Uterus (tissue), 4 donors: ENCODE measurements around the gene COL23A1. TPM values are rescaled to one million over a fixed set of nuclear protein-coding genes. Genes with fewer than 3 reads are reported as not detected.
"Not testable (repeated sequence)": the region's sequence is repeated elsewhere in the genome, so short reads cannot be mapped to it uniquely, and the experiment has no call there.

Source experiments
- DNase-seq, 2 donors: peaks; one replicate each; pipeline ENCODE4 v3.0.0-alpha.2; 2019 to 2020
- H3K27ac ChIP-seq, 2 donors: fragments of 200-600 bp; sonication (generic); 1 replicate in 1 of 2; 2 replicates in 1 of 2; pipeline ENCODE4 v1.5.1; 2016 to 2018
- H3K27me3 ChIP-seq, 2 donors: fragments of 200-600 bp; sonication (generic); one replicate each; pipeline ENCODE4 v1.5.1; 2018 to 2019; ENCODE audit warnings: control low read depth in 1 of 2
- H3K36me3 ChIP-seq, 2 donors: fragments of 200-600 bp; sonication (generic); one replicate each; pipeline ENCODE4 v1.5.1; 2019; ENCODE audit warnings: control low read depth in 1 of 2
- H3K4me1 ChIP-seq, 2 donors: fragments of 200-600 bp; sonication (generic); one replicate each; pipeline ENCODE4 v1.5.1; 2018 to 2019; ENCODE audit warnings: control low read depth in 1 of 2
- H3K4me3 ChIP-seq, 2 donors: fragments of 200-600 bp; sonication (generic); 1 replicate in 1 of 2; 2 replicates in 1 of 2; pipeline ENCODE4 v1.5.1; 2018 to 2019; ENCODE audit warnings: mild to moderate bottlenecking in 1 of 2
- H3K9me3 ChIP-seq, 2 donors: fragments of 200-600 bp; sonication (generic); one replicate each; pipeline ENCODE4 v1.5.1; 2019; ENCODE audit warnings: control low read depth in 1 of 2
- CTCF ChIP-seq, 4 experiments: fragments of 200-600 bp in 2 of 4; fragments of 450-650 bp in 2 of 4; sonication (generic) in 2 of 4; IDR thresholded peaks; one replicate each; pipeline ENCODE4 v1.5.1; 2016 to 2019; ENCODE audit warnings: antibody characterized with exemption in 4 of 4, mild to moderate bottlenecking in 2 of 4, moderate library complexity in 1 of 4
- POLR2A ChIP-seq, 2 donors: fragments of 450-650 bp; IDR thresholded peaks; one replicate each; pipeline ENCODE4 v1.6.1; 2016; ENCODE audit warnings: antibody characterized with exemption in 2 of 2, mild to moderate bottlenecking in 1 of 2, moderate library complexity in 1 of 2
- intact Hi-C: fragments of 100-400 bp; cut with DNase I; formaldehyde crosslinking; loops from one replicate; pipeline ENCODE4 v1.15.1; 2023; ENCODE audit warnings: low total_unique reads
- total RNA-seq, 4 donors: library from RNA; depleted of rRNA in 3 of 4; stranded (reverse); fragments of >200 nt in 3 of 4; gene quantifications; one replicate each; pipeline versions ENCODE4 v1.1.0 to v1.2.4, GENCODE V29; 2014 to 2023
- donor health status: DM: yes; HTN: yes; CAD: no.

The COL23A1 gene
- total RNA-seq, 4 donors from 2014 or later, result 0.85 to 7.6 (median 2.0) TPM; not detected in 1

DNA sequence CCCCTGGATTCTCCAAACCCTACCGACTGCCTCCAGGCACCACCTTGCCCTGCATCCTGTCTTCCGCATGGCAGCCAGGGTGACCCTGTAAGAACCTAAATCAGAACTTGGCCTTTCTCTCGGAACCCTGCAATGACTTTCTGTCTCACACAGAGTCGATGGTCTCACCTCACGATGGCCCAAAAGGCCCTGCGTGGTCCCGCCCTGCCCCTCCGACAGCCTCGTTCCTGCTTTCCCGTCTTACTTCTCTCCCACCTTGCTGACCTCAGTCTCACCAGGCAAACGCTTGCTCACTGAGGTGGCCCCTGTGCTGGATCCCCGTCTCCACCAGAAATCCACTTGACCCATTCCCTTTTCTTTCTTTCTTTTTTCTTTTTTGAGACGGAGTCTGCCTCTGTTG, 214.8 kb downstream of the COL23A1 start:
- Histone ChIP-seq H3K4me3 (no peak overlapping the region), H3K27ac (no peak overlapping the region), H3K27me3 (no peaks in the 10 kb centered on the region), H3K9me3 (no peaks in the 10 kb centered on the region), H3K36me3 (no peaks in the 10 kb centered on the region), H3K4me1 (no peaks in the 10 kb centered on the region)
- intact Hi-C loops, result no loop called here
- TF ChIP-seq CTCF (IDR thresholded peaks at IDR 0.05) (no peak), POLR2A (IDR thresholded peaks at IDR 0.05) (no peak)
- DNase-seq, result no peak

DNA sequence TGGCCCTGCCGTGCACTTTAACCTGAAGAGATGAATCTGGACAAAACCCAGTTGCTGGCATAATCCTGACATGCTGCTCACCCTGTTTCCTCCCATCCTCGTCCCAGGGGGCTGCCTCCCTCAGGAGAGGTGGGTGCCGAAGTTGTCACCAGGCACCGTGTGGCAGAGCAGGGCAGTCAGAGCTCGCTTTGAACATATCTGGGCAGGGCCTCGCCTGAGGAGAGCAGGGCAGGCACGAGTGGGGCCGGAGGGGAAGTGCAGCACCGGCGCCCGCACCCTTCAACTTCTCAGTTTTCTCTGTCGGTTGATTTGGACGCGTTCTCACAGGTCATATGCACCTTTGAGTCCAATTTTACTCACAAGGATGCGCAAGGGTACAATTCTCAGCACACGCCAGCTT, 216.5 kb downstream of the COL23A1 start:
- intact Hi-C loops, result no loop called here
- H3K36me3 ChIP-seq, result no peaks in the 10 kb centered on the region
- no peaks in the 10 kb centered on the region for H3K4me1 ChIP-seq
- H3K4me3 ChIP-seq, result no peak overlapping the region
- TF ChIP-seq POLR2A (IDR thresholded peaks at IDR 0.05), result no peak
- TF ChIP-seq CTCF (IDR thresholded peaks at IDR 0.05), result no peak
- no peak for DNase-seq
- H3K27ac ChIP-seq, result no peak overlapping the region
- H3K9me3 ChIP-seq, result no peaks in the 10 kb centered on the region
- H3K27me3 ChIP-seq, result no peaks in the 10 kb centered on the region

DNA sequence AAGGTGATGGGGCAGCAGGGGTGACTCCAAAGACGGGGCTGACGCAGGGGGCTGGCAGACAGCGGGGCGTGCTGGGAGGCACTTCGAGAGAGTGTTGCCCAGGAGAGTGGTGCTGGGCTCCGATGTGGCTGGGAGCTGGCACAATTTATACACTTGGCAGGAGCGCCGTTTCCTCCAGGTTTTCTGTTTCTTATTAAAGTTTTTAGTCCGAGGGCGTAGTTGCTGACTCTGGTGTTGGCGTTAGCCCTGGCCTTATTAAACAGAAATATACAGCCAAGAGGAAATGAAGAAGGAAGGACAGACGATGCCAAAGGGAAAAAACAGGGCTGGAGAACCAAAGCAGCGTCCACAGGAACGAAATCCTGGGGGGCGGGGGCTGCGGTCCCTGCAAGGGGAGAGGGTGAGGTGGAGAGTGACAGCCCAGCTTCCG, 218.0 kb downstream of the COL23A1 start:
- Histone ChIP-seq H3K36me3 (no peaks in the 10 kb centered on the region), H3K27me3 (no peaks in the 10 kb centered on the region), H3K4me3 (no peak overlapping the region), H3K9me3 (no peaks in the 10 kb centered on the region), H3K27ac (peak overlapping the region; percentile 20 to 24), H3K4me1 (no peaks in the 10 kb centered on the region)
- no peak for TF ChIP-seq CTCF (IDR thresholded peaks at IDR 0.05)
- no peak for TF ChIP-seq POLR2A (IDR thresholded peaks at IDR 0.05)
- peak in 1 of 2 donors; percentile 21 for DNase-seq
- intact Hi-C loops, result no loop called here

DNA sequence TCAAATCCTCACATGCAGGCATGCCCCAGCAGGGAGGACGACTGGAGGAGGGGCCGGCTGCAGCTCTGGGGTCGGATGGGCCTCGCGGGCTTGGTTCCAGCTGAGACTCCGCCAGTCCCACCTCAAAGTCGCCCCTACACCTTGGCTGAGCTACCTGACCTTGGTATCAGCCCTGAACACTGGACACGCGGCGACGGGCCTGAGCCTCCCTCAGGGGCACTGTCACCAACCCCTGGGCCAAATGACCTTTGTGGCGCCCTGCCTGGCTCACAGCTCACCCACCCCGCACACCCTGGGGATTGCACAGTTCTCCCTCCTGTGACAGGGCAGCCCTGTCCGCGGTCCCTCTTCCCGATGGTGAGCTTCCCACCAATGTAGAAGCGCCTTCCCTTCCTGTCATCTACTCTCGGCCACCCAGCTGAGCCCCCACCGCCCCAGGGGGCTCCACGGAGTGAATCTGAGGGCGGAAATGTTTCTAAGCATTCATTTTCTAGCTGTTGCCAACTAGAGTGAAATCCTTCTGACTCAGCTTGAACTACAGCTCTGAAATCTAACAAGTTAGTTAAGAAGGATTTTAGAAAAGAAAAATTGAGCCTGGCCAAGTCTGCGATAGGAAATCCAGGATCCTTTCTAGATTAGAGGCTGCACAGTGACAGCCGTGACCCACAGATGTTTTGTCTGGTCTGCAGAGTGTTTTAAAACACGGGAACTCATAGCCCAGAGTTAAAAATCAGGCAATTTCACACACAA, 218.7 kb downstream of the COL23A1 start:
- no peaks in the 10 kb centered on the region for H3K4me1 ChIP-seq
- DNase-seq, result no peak
- intact Hi-C loops, result no loop called here
- H3K9me3 ChIP-seq, result no peaks in the 10 kb centered on the region
- TF ChIP-seq POLR2A (IDR thresholded peaks at IDR 0.05) (no peak), CTCF (IDR thresholded peaks at IDR 0.05) (no peak)
- no peaks in the 10 kb centered on the region for H3K36me3 ChIP-seq
- no peak overlapping the region for H3K4me3 ChIP-seq
- no peaks in the 10 kb centered on the region for H3K27me3 ChIP-seq
- peak overlapping the region; percentile 20 to 24 for H3K27ac ChIP-seq

DNA sequence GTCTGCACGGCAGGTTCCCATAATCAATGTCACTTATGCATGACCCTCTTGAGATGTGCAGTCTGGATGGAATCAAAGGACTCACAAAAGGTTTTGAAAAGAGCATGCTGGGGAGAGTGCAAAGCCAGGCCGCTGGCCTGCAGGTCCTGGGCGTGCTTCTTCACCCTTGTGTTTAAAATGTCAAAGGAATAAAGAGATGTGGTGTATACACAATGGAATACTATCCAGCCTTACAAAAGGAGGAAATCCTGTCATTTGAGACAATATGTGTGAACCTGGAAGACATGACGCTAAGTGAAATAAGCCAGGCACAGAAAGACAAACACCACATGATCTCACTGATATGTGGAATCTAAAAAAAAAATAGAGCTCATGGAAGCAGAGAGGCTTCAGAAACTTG, 220.1 kb downstream of the COL23A1 start:
- Histone ChIP-seq H3K27ac (no peak overlapping the region), H3K4me1 (no peaks in the 10 kb centered on the region), H3K4me3 (no peak overlapping the region), H3K9me3 (no peaks in the 10 kb centered on the region), H3K27me3 (no peaks in the 10 kb centered on the region), H3K36me3 (no peaks in the 10 kb centered on the region)
- intact Hi-C loops, result no loop called here
- TF ChIP-seq POLR2A (IDR thresholded peaks at IDR 0.05) (no peak), CTCF (IDR thresholded peaks at IDR 0.05) (no peak)
- DNase-seq, result no peak

- intact Hi-C loops, DNase-seq, H3K4me3 ChIP-seq, H3K36me3 ChIP-seq, H3K27ac ChIP-seq, H3K9me3 ChIP-seq, H3K4me1 ChIP-seq, H3K27me3 ChIP-seq: not testable (repeated sequence)
Measured at GRCh38 chr5:178369469-178369868, 220.7 kb downstream of the COL23A1 start.
